Activated CD4-positive, alpha-beta T cell treated with anti-CD3 and anti-CD28 coated beads, Interleukin-2, amount 50 U/mL, for 24 hours (primary cell): Measurements from ENCODE around the gene ADGRA1.
"Not testable (repeated sequence)": the region's sequence is repeated elsewhere in the genome, so short reads cannot be mapped to it uniquely, and the experiment has no call there.

Source experiments
- DNase-seq, 2 donors: peaks; one replicate each; pipeline ENCODE4 v3.0.0-alpha.2; 2020; ENCODE audit warnings: low read depth in 1 of 2, low spot score in 1 of 2

Gene ADGRA1

GRCh38 chr10:133126431-133127290, 38.9 kb downstream of the ADGRA1 start:
- no peak for DNase-seq

- peak in 1 of 2 donors; percentile 17 for DNase-seq
Observed at GRCh38 chr10:133127291-133128125, 39.8 kb downstream of the ADGRA1 start.

GRCh38 chr10:133128126-133129070, 40.7 kb downstream of the ADGRA1 start:
- DNase-seq: no peak

DNA sequence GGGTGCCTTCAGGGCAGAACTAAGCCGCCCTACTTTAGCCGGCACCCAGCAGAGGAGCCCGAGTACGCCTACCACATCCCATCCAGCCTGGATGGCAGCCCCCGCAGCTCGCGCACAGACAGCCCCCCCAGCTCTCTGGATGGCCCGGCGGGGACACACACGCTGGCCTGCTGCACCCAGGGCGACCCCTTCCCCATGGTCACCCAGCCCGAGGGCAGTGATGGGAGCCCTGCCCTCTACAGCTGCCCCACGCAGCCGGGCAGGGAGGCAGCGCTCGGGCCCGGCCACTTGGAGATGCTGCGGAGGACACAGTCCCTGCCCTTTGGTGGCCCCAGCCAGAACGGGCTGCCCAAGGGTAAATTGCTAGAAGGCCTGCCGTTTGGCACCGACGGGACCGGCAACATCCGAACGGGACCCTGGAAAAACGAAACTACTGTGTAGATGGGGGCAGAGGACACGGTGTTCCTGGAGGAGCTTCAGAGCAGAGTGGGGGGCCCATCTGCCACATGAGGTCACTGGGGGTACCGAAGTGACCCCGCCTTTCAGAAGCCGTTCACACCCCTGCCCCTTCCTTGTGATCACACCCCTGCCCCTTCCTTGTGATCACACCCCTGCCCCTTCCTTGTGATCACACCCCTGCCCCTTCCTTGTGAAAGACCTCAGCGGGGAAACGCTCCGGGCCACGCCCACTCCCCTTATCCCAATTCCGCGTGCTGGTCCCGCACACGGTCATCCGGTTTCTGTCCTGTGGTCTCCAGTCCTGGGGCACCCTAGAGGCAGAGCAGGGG, 41.5 kb downstream of the ADGRA1 start:
- no peak for DNase-seq

DNA sequence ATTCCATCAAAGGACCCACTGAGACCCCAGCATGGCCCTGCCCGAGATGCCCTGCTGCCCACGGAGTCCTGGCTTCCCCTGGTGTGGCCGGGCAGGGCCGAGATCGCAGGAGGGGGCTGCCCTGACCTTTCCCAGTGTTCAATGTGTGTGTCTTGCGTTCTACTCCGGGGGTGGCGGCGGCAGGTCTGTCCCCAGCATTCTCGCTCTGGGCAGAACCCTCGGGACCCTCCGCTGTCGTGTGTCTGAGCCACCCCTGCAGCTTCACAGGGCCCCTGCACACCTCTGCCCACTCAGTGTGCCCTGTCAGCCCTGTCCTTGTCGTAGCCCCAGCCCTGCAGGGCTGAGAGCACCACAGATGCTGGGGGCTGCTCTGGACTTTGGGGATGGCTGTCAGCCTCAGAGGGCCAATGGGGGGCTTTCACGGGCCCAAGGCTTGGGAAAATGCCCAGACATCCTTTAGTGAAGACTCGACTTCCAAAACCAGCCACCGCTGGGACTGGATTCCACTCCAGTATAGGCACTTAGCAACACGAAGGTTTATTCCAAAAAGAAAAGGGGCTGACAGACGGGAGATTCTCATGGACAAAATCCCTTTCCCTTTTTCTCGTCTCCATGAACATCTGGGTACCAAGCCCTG, 42.3 kb downstream of the ADGRA1 start:
- DNase-seq: no peak

DNA sequence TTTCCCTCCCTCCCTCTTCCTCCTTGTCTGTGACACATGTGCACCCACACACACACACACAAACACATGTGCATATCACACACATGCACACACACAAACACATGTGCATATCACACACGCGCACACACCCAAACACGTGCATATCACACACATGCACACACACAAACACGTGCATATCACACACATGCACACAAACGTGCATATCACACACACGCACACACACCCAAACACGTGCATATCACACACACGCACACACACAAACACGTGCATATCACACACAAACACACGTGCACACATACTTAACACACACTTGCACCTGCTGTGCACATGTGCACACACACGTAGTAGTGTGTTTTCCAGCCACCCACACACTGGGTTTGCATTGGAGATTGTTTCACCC, 42.9 kb downstream of the ADGRA1 start:
- DNase-seq: no peak

GRCh38 chr10:133131053-133131452, 43.3 kb downstream of the ADGRA1 start:
- DNase-seq: no peak

- no peak for DNase-seq
Observed at GRCh38 chr10:133131734-133132472, 44.2 kb downstream of the ADGRA1 start.

DNA sequence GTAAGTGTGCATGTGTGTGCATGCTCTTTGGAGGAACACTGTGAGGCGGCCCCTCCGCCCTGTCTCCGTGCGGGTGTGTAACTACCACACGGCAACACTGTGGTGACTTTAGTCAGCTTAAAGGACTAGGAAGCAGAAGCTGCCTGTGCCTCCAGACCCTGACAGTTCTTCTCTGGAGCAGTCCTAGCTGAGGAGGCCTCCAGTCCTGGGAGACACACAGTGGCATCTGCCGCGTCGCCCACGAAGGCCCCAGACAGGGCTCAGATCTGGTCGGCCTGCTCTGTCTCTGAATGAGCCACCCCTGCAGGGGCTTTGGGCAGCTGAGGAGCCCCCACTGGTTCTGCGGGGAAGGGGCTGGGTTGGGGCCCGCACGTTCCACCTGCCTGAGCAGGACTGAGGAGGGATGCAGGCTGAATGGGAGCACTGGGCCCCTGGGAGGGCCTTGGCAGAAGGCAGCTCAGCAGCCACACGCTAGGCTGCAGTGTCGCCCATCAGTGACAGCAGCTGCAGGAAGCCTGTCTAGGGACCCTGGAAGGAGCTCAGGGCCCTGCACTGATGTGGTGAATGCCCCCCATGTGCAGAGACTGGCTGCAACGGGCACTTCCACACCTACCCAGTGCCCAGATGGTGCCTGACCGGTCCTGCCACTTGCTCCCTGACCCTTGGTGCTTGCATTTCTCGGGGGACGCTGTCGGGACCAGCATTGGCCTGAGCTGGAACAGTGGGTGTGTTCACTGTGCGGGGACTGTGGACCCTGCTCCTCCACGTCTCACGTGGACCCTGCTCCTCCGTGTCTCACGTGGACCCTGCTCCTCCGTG, 45.0 kb downstream of the ADGRA1 start:
- DNase-seq: no peak

DNA sequence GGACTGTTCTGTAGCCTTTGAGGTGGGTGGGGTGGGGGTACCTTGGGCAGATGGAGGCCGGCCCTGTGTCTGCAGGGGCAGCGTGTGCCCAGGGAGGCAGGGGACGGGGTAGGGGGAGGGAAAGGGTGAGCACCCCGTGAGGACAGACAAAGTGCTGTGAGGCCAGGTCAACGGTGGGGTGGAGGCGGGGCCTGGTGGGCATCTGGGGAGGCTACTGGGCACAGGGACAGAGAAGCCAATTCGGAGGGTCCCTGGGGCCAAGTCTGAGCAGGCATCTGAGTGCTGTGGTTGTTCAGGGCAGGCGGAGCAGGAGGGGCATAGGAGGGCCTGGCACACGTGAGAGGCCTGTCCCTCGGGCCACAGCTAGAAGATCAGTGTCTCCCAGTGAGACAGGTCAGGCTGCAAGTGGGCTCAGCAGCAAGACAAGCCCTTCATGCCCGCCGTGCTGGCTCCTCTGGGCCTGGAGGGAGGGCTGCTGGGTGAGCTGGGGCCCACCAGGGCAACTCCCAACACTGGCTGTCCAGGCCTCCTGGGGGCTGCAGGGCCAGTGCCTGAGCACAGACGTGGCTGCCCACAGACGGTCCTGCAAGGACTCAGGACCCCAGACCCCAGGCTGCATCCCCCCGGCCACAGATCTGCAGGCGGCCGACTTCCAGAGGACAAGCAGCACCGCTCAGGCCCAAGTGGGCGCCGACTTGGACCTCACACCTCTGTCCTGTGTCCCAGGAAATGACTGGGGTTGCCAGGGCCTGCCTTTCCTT, 45.9 kb downstream of the ADGRA1 start:
- no peak for DNase-seq

- DNase-seq: no peak
Observed at GRCh38 chr10:133134411-133135115, 46.8 kb downstream of the ADGRA1 start.

- DNase-seq: no peak
Observed at GRCh38 chr10:133135116-133135465, 47.4 kb downstream of the ADGRA1 start.

DNA sequence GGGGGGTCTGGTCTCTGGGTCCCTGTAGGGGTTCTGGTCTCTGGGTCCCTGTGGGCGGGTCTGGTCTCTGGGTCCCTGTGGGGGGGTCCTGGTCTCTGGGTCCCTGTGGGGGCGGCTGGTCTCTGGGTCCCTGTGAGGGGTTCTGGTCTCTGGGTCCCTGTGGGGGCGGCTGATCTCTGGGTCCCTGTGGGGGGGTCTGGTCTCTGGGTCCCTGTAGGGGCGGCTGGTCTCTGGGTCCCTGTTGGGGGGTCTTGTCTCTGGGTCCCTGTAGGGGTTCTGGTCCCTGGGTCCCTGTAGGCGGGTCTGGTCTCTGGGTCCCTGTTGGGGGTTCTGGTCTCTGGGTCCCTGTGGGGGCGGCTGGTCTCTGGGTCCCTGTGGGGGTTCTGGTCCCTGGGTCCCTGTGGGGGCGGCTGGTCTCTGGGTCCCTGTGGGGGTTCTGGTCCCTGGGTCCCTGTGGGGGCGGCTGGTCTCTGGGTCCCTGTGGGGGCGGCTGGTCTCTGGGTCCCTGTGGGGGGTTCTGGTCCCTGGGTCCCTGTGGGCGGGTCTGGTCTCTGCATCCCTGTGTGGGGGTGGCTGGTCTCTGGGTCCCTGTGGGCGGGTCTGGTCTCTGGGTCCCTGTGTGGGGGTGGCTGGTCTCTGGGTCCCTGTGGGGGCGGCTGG, 49.9 kb downstream of the ADGRA1 start:
- DNase-seq: not testable (repeated sequence)

DNA sequence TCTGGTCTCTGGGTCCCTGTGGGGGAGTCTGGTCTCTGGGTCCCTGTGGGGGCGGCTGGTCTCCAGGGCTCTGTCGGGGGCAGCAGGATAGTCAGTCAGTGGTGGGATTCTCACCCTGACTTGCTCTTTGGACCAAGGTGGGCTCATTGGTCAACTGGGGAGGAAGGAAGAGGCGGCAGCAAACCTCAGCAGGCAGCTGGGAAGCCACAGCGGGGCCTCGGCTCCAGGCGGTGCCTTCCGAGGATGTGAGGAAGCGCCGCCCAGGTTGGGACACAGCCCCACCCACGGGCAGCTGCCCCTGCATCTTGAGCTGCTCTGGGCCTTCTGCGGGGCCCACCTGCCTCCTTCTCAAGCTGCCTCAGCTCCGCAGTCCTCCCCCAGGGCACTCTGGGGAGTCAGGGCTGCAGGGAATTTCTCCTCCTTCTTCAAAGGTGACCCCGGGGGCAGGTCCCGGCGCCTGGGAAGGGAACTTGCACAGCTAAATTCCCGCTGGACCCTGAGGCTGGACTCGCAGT, 51.9 kb downstream of the ADGRA1 start:
- no peak for DNase-seq

DNA sequence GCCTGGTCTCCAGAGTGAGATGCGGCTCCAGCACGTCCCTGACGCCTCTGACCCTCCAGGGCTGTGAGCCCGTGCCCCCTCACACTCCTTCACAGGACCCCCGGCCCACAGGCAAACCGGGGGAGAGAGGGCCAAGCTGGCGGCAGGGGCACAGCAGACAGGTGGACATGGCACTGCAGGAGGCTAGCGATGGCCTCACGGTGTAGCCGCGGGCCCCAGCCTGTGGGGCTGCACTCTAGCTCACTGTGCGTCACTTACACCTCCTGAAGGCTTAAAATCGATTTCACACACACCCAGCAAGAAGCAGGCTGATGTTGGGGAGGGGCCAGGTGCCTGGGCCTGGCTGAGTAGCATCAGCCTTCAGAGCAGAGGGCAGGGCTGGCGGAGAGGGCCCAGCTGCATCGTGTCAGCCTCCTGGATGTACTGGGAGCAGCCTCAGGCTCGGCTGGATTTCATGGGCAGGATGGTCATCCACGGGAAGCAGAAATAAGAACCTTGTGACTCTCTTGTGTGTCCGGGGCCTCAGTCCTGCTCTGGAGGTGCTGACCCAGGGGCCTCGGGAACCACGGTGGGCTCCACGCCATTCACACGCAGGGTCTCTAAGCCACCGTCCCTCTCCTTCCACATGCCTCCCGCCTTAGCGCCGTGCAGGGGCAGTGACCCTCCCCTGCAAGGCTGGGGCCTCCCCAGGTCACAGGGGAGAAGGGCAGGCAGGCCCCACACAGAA, 52.9 kb downstream of the ADGRA1 start:
- DNase-seq: no peak
